Thoracic aorta (tissue), 2 donors: ENCODE data around the gene BRWD1. TPM values are rescaled to one million over a fixed set of nuclear protein-coding genes. Genes with fewer than 3 reads are reported as not detected.

ENCODE experiments used
- ATAC-seq: fragments of 150-250 bp; one replicate; pipeline ENCODE4 v1.8.0; 2017; ENCODE audit warnings: low read depth; ENCODE audit not compliant: insufficient number of reproducible peaks, low FRiP score
- DNase-seq: peaks from one replicate; pipeline ENCODE4 v3.0.0-alpha.2; 2020; ENCODE audit warnings: low spot score
- H3K27ac ChIP-seq, 2 donors: fragments of 200-600 bp; sonication (generic); 1 replicate in 1 of 2; 2 replicates in 1 of 2; pipeline ENCODE4 v1.5.1; 2016; ENCODE audit warnings: mild to moderate bottlenecking in 2 of 2, moderate library complexity in 2 of 2
- H3K27me3 ChIP-seq: fragments of 200-600 bp; sonication (generic); replicated peaks from 2 replicates; pipeline ENCODE4 v1.6.0; 2016; ENCODE audit warnings: mild to moderate bottlenecking; ENCODE audit not compliant: insufficient read depth
- H3K36me3 ChIP-seq: fragments of 200-600 bp; sonication (generic); one replicate; pipeline ENCODE4 v1.5.1; 2016
- H3K4me1 ChIP-seq, 2 donors: fragments of 200-600 bp; sonication (generic); 1 replicate in 1 of 2; 2 replicates in 1 of 2; pipeline versions ENCODE4 v1.5.1 to v1.6.0; 2016; ENCODE audit warnings: low read depth in 2 of 2, mild to moderate bottlenecking in 1 of 2; ENCODE audit not compliant: control insufficient read depth in 1 of 2
- H3K4me3 ChIP-seq: fragments of 200-600 bp; sonication (generic); 2 replicates; pipeline ENCODE4 v1.5.1; 2016; ENCODE audit warnings: mild to moderate bottlenecking
- H3K9me3 ChIP-seq: fragments of 200-600 bp; sonication (generic); 2 replicates; pipeline ENCODE4 v1.5.1; 2016
- CTCF ChIP-seq: fragments of 200-600 bp; sonication (generic); IDR thresholded peaks from one replicate; pipeline ENCODE4 v1.5.1; 2019; ENCODE audit warnings: antibody characterized with exemption
- total RNA-seq, 2 donors: library from RNA; depleted of rRNA; stranded (reverse); fragments of >200 nt; gene quantifications; one replicate each; pipeline versions ENCODE4 v1.1.0 to v1.2.3, GENCODE V29; 2016

BRWD1 gene
- total RNA-seq, 2 donors from 2014 or later: 56.0 to 81.6 TPM

GRCh38 chr21:39311164-39311563 is 2.3 kb downstream of the BRWD1 start:
- Histone ChIP-seq H3K4me1 (peaks cover 12 to 16% of the 10 kb centered on the region in 2 donors), H3K27ac (no peak overlapping the region)
- ATAC-seq: no peak

GRCh38 chr21:39307466-39307865 is 6.0 kb downstream of the BRWD1 start:
- TF ChIP-seq CTCF: no peak
- H3K36me3 ChIP-seq: peaks cover 14% of the 10 kb centered on the region
- peaks cover 10% of the 10 kb centered on the region in 2 donors for H3K4me1 ChIP-seq
- DNase-seq: no peak
- H3K4me3 ChIP-seq: no peak overlapping the region
- no peak for ATAC-seq
- H3K9me3 ChIP-seq: no peaks in the 10 kb centered on the region
- H3K27me3 ChIP-seq: no peaks in the 10 kb centered on the region
- H3K27ac ChIP-seq: no peak overlapping the region

More at GRCh38 chr21:39311164-39311563, 2.3 kb downstream of the BRWD1 start:
- no peak for DNase-seq
- Histone ChIP-seq H3K9me3 (no peaks in the 10 kb centered on the region), H3K27me3 (no peaks in the 10 kb centered on the region), H3K36me3 (peaks cover 4% of the 10 kb centered on the region), H3K4me3 (no peak overlapping the region)
- TF ChIP-seq CTCF: no peak

- no peak for TF ChIP-seq CTCF
- no peak for DNase-seq
- peaks cover 18% of the 10 kb centered on the region for H3K36me3 ChIP-seq
Measured at GRCh38 chr21:39300587-39300986, 12.8 kb downstream of the BRWD1 start.

GRCh38 chr21:39296891-39297290 is 16.5 kb downstream of the BRWD1 start:
- H3K9me3 ChIP-seq: peaks cover 3% of the 10 kb centered on the region
- ATAC-seq: no peak
- no peak for DNase-seq
- H3K36me3 ChIP-seq: peaks cover 16% of the 10 kb centered on the region
- H3K27me3 ChIP-seq: no peaks in the 10 kb centered on the region
- H3K4me1 ChIP-seq: no peaks in the 10 kb centered on the region
- no peak overlapping the region for H3K4me3 ChIP-seq
- H3K27ac ChIP-seq: no peak overlapping the region
- TF ChIP-seq CTCF: no peak

More at GRCh38 chr21:39300587-39300986, 12.8 kb downstream of the BRWD1 start:
- Histone ChIP-seq H3K27me3 (no peaks in the 10 kb centered on the region), H3K4me1 (no peaks in the 10 kb centered on the region), H3K9me3 (peaks cover 3% of the 10 kb centered on the region), H3K4me3 (no peak overlapping the region), H3K27ac (no peak overlapping the region)
- no peak for ATAC-seq

GRCh38 chr21:39288987-39289386 is 24.4 kb downstream of the BRWD1 start:
- H3K36me3 ChIP-seq: peaks cover 7% of the 10 kb centered on the region
- H3K4me1 ChIP-seq: peaks cover 0 to 2% of the 10 kb centered on the region in 2 donors
- TF ChIP-seq CTCF: no peak
- no peak for ATAC-seq
- DNase-seq: no peak
- H3K27ac ChIP-seq: no peak overlapping the region
- H3K9me3 ChIP-seq: no peaks in the 10 kb centered on the region
- no peaks in the 10 kb centered on the region for H3K27me3 ChIP-seq
- no peak overlapping the region for H3K4me3 ChIP-seq
